Measurements from ENCODE around the gene SEM1.

- no peak for TF ChIP-seq CTCF (IDR thresholded peaks at IDR 0.05)
- no peak for TF ChIP-seq POLR2A (IDR thresholded peaks at IDR 0.05)
- no peak for TF ChIP-seq POLR2AphosphoS5 (IDR thresholded peaks at IDR 0.05; ENCODE audit: insufficient read depth in 1 of 2, low read depth in 1 of 2)
These were observed 30.5 kb upstream of the SEM1 start for GRCh38 chr7:96740130-96740529.
